Stimulated activated naive CD4-positive, alpha-beta T cell (primary cell): ENCODE measurements around the gene TRERF1.
"Not testable (repeated sequence)": the region's sequence is repeated elsewhere in the genome, so short reads cannot be mapped to it uniquely, and the experiment has no call there.

Experiments used
- DNase-seq, 6 experiments: peaks; one replicate each; lab custom pipeline; 2025; lab: John Stamatoyannopoulos, UW

TRERF1 gene

GRCh38 chr6:42449917-42450476, 1.7 kb downstream of the TRERF1 start:
- DNase-seq, result peak in 2 of 6 experiments; percentile 17

GRCh38 chr6:42448927-42449659, 2.6 kb downstream of the TRERF1 start:
- DNase-seq, result no peak

- DNase-seq, result no peak
Measured at GRCh38 chr6:42448391-42448790, 3.3 kb downstream of the TRERF1 start.

GRCh38 chr6:42446996-42447395, 4.7 kb downstream of the TRERF1 start:
- DNase-seq, result no peak

GRCh38 chr6:42446370-42446769, 5.4 kb downstream of the TRERF1 start:
- no peak for DNase-seq

- not testable (repeated sequence) for DNase-seq
Measured at GRCh38 chr6:42445955-42446354, 5.8 kb downstream of the TRERF1 start.

- no peak for DNase-seq
Measured at GRCh38 chr6:42443312-42444060, 8.2 kb downstream of the TRERF1 start.

GRCh38 chr6:42441697-42442081, 10.0 kb downstream of the TRERF1 start:
- no peak for DNase-seq

GRCh38 chr6:42440778-42441696, 10.7 kb downstream of the TRERF1 start:
- DNase-seq, result no peak

- no peak for DNase-seq
Measured at GRCh38 chr6:42440027-42440426, 11.7 kb downstream of the TRERF1 start.

GRCh38 chr6:42436825-42437224, 14.9 kb downstream of the TRERF1 start:
- DNase-seq, result no peak

GRCh38 chr6:42434237-42434636, 17.5 kb downstream of the TRERF1 start:
- DNase-seq, result no peak

GRCh38 chr6:42433409-42433808, 18.3 kb downstream of the TRERF1 start:
- no peak for DNase-seq

- no peak for DNase-seq
Measured at GRCh38 chr6:42431877-42432276, 19.8 kb downstream of the TRERF1 start.

- DNase-seq, result no peak
Measured at GRCh38 chr6:42431356-42431755, 20.4 kb downstream of the TRERF1 start.

GRCh38 chr6:42429836-42430235, 21.9 kb downstream of the TRERF1 start:
- no peak for DNase-seq

GRCh38 chr6:42429042-42429585, 22.6 kb downstream of the TRERF1 start:
- no peak for DNase-seq

- DNase-seq, result no peak
Measured at GRCh38 chr6:42428326-42429041, 23.2 kb downstream of the TRERF1 start.

GRCh38 chr6:42427871-42428270, 23.9 kb downstream of the TRERF1 start:
- no peak for DNase-seq

GRCh38 chr6:42426191-42426590, 25.5 kb downstream of the TRERF1 start:
- DNase-seq, result no peak

- no peak for DNase-seq
Measured at GRCh38 chr6:42424906-42425474, 26.7 kb downstream of the TRERF1 start.
